ENCODE results near the gene NEDD8. TPM values are rescaled to one million over a fixed set of nuclear protein-coding genes. Genes with fewer than 3 reads are reported as not detected.

NEDD8 gene
- total and polyA plus RNA-seq, 2 donors (not counting 1 experiment from before 2014, with no cell fraction given): 86.7 to 98.5 TPM

GRCh38 chr14:24182110-24182882, 49.9 kb downstream of the NEDD8 start:
- Histone ChIP-seq H3K27ac (ENCODE audit: low read length in 2 of 2) (no peak overlapping the region), H3K9me3 (ENCODE audit: control extremely low read depth in 1 of 3, control insufficient read depth in 2 of 3, insufficient read depth in 1 of 3, low read length in 2 of 3) (no peaks in the 10 kb centered on the region), H3K4me2 (replicated peaks; ENCODE audit: low read depth, low read length, poor library complexity, severe bottlenecking) (no peak overlapping the region), H3K27me3 (replicated peaks in 1 of 4; ENCODE audit: control extremely low read depth in 1 of 4, control insufficient read depth in 3 of 4, insufficient read depth in 4 of 4, low read length in 3 of 4) (no peaks in the 10 kb centered on the region), H3K79me2 (ENCODE audit: control insufficient read depth, insufficient read depth, low read length) (peaks cover 26% of the 10 kb centered on the region), H3K9ac (ENCODE audit: low read length) (no peak overlapping the region), H3K36me3 (replicated peaks in 1 of 2; ENCODE audit: control extremely low read depth in 1 of 2, control insufficient read depth in 1 of 2, extremely low read depth in 1 of 2, insufficient read depth in 2 of 2, low read length in 1 of 2) (peaks cover 5 to 81% of the 10 kb centered on the region in 2 experiments), H3K4me3 (ENCODE audit: control extremely low read depth in 1 of 5, extremely low read depth in 1 of 5, insufficient read depth in 1 of 5, low read depth in 2 of 5, low read length in 4 of 5) (no peak overlapping the region), H2AFZ (ENCODE audit: insufficient read depth, low read depth, low read length, poor library complexity, severe bottlenecking) (no peak overlapping the region), H3K4me1 (ENCODE audit: control insufficient read depth in 2 of 2, insufficient read depth in 2 of 2, low read length in 2 of 2) (peaks cover 1 to 2% of the 10 kb centered on the region in 2 donors), H4K20me1 (ENCODE audit: control insufficient read depth, insufficient read depth, low read length, poor library complexity, severe bottlenecking) (no peaks in the 10 kb centered on the region)
- no peak overlapping the region for H3K27ac Mint-ChIP-seq
- no peak for ATAC-seq (ENCODE audit: low read depth)
- no peaks in the 10 kb centered on the region for H3K9me3 Mint-ChIP-seq (ENCODE audit: insufficient read depth)
- 94% methylated on average over 10 of the region's 14 CpGs for WGBS (ENCODE audit: insufficient coverage)
- no peak overlapping the region for H3K4me3 Mint-ChIP-seq
- TF ChIP-seq EZH2 (IDR thresholded peaks at IDR 0.05; ENCODE audit: borderline replicate concordance, insufficient read depth, low read depth, low read length, poor library complexity, severe bottlenecking) (no peak), CTCF (IDR thresholded peaks at IDR 0.05) (no peak)
- POLR2A ChIA-PET: no interaction called here
- H3K27me3 Mint-ChIP-seq: no peaks in the 10 kb centered on the region
- H3K4me1 Mint-ChIP-seq: peaks cover 14% of the 10 kb centered on the region
- DNase-seq: no peak
- intact Hi-C loops (cut with micrococcal nuclease): no loop called here
- CTCF ChIA-PET: no interaction called here

- Mint-ChIP-seq H3K4me1 (peaks cover 10% of the 10 kb centered on the region), H3K4me3 (no peak overlapping the region), H3K27me3 (no peaks in the 10 kb centered on the region), H3K27ac (no peak overlapping the region), H3K9me3 (ENCODE audit: insufficient read depth) (no peaks in the 10 kb centered on the region)
- Histone ChIP-seq H4K20me1 (ENCODE audit: control insufficient read depth, insufficient read depth, low read length, poor library complexity, severe bottlenecking) (no peaks in the 10 kb centered on the region), H3K79me2 (ENCODE audit: control insufficient read depth, insufficient read depth, low read length) (peaks cover 18% of the 10 kb centered on the region), H3K9ac (ENCODE audit: low read length) (no peak overlapping the region), H3K27ac (ENCODE audit: low read length in 2 of 2) (no peak overlapping the region), H2AFZ (ENCODE audit: insufficient read depth, low read depth, low read length, poor library complexity, severe bottlenecking) (no peak overlapping the region), H3K4me2 (replicated peaks; ENCODE audit: low read depth, low read length, poor library complexity, severe bottlenecking) (no peak overlapping the region), H3K4me1 (ENCODE audit: control insufficient read depth in 2 of 2, insufficient read depth in 2 of 2, low read length in 2 of 2) (no peaks in the 10 kb centered on the region), H3K36me3 (replicated peaks in 1 of 2; ENCODE audit: control extremely low read depth in 1 of 2, control insufficient read depth in 1 of 2, extremely low read depth in 1 of 2, insufficient read depth in 2 of 2, low read length in 1 of 2) (peaks cover 5 to 83% of the 10 kb centered on the region in 2 experiments), H3K4me3 (ENCODE audit: control extremely low read depth in 1 of 5, extremely low read depth in 1 of 5, insufficient read depth in 1 of 5, low read depth in 2 of 5, low read length in 4 of 5) (no peak overlapping the region), H3K9me3 (ENCODE audit: control extremely low read depth in 1 of 3, control insufficient read depth in 2 of 3, insufficient read depth in 1 of 3, low read length in 2 of 3) (no peaks in the 10 kb centered on the region), H3K27me3 (replicated peaks in 1 of 4; ENCODE audit: control extremely low read depth in 1 of 4, control insufficient read depth in 3 of 4, insufficient read depth in 4 of 4, low read length in 3 of 4) (no peaks in the 10 kb centered on the region)
- ChIA-PET POLR2A (no interaction called here), CTCF (interaction anchor here (0.8 to 1.6 kb wide), 2 partner anchors 16 to 36 kb away, joined by 3 read pairs; partner anchors contain the start of gene PSME2)
- intact Hi-C loops (cut with micrococcal nuclease): no loop called here
- TF ChIP-seq EZH2 (IDR thresholded peaks at IDR 0.05; ENCODE audit: borderline replicate concordance, insufficient read depth, low read depth, low read length, poor library complexity, severe bottlenecking) (no peak), CTCF (IDR thresholded peaks at IDR 0.05) (no peak)
- WGBS (ENCODE audit: insufficient coverage): 93% methylated on average over 19 of the region's 19 CpGs
- DNase-seq (no peak), ATAC-seq (ENCODE audit: low read depth) (no peak)
Measured at GRCh38 chr14:24181371-24182077, 50.6 kb downstream of the NEDD8 start.
